Neural progenitor cell (in vitro differentiated cells): Measurements from ENCODE around the gene TMCO4.

Source experiments
- CTCF ChIP-seq: fragments of 200-600 bp; sonication (generic); IDR thresholded peaks from 2 replicates; pipeline ENCODE4 v1.5.1; 2017; ENCODE audit warnings: antibody characterized with exemption, mild to moderate bottlenecking
- EZH2 ChIP-seq: fragments of 200-600 bp; sonication (generic); IDR thresholded peaks from 2 replicates; pipeline ENCODE4 v1.6.1; 2017; ENCODE audit warnings: antibody characterized with exemption, mild to moderate bottlenecking, moderate library complexity
- EZH2phosphoT487 ChIP-seq: fragments of 200-600 bp; sonication (generic); IDR thresholded peaks from 2 replicates; pipeline ENCODE4 v1.6.1; 2017; ENCODE audit warnings: antibody characterized with exemption

GRCh38 chr1:19814244-19814661 lies 14.5 kb upstream of the TMCO4 start:
- no peak for TF ChIP-seq CTCF
- TF ChIP-seq EZH2, result no peak
- TF ChIP-seq EZH2phosphoT487, result no peak
